ENCODE data around the gene KCNK6. TPM values are rescaled to one million over a fixed set of nuclear protein-coding genes. Genes with fewer than 3 reads are reported as not detected.
"Not testable (repeated sequence)": the region's sequence is repeated elsewhere in the genome, so short reads cannot be mapped to it uniquely, and the experiment has no call there.

KCNK6 gene
- total RNA-seq, 6 experiments from 2014 or later: 2.6 to 9.2 (median 2.9) TPM

DNA sequence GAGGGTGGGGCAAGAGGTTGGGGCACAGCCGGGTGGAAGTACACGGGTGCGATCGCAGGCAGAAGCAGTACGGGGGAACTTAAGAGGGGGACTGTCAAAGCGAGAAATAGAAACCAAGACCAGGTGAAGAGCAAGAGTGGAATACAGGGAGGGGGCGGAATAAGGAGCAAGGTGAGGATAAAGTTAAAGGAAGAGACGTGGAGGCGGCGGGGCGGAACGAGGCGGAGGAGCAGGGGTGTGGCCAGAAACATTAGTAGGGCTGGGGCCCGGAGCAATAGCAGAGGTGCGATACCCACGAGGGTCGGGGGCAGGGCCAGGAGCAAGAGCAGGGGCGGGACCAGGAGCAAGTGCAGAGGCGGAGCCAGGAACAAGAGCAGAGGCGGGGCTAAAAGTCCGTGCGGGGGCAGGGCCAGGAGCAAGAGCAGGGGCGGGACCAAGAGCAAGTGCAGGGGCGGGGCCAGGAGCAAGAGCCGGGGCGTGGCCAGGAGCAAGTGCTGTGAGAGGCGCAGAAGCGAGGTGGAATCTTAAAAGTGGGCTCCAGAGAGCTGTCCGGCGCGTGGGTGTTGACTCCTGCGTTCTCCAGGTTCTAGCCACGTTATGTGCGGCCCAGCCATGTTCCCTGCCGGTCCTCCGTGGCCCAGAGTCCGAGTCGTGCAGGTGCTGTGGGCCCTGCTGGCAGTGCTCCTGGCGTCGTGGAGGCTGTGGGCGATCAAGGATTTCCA lies 17.2 kb downstream of the KCNK6 start:
- peak; percentile 87 for DNase-seq
- H3K27me3 Mint-ChIP-seq (ENCODE audit: insufficient read depth): peaks cover 1% of the 10 kb centered on the region; the same call in 1 of the 2 replicates
- H3K36me3 Mint-ChIP-seq (ENCODE audit: low read depth): no peaks in the 10 kb centered on the region
- H3K4me3 Mint-ChIP-seq: peak overlapping the region; percentile 96
- peaks cover 17% of the 10 kb centered on the region for H3K4me1 Mint-ChIP-seq (ENCODE audit: low read depth)
- H3K9me3 Mint-ChIP-seq: no peaks in the 10 kb centered on the region
- TF ChIP-seq, protein P1, sequence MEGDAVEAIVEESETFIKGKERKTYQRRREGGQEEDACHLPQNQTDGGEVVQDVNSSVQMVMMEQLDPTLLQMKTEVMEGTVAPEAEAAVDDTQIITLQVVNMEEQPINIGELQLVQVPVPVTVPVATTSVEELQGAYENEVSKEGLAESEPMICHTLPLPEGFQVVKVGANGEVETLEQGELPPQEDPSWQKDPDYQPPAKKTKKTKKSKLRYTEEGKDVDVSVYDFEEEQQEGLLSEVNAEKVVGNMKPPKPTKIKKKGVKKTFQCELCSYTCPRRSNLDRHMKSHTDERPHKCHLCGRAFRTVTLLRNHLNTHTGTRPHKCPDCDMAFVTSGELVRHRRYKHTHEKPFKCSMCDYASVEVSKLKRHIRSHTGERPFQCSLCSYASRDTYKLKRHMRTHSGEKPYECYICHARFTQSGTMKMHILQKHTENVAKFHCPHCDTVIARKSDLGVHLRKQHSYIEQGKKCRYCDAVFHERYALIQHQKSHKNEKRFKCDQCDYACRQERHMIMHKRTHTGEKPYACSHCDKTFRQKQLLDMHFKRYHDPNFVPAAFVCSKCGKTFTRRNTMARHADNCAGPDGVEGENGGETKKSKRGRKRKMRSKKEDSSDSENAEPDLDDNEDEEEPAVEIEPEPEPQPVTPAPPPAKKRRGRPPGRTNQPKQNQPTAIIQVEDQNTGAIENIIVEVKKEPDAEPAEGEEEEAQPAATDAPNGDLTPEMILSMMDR (IDR thresholded peaks at IDR 0.05): no peak
- peak overlapping the region; percentile 95 for H3K27ac Mint-ChIP-seq

DNA sequence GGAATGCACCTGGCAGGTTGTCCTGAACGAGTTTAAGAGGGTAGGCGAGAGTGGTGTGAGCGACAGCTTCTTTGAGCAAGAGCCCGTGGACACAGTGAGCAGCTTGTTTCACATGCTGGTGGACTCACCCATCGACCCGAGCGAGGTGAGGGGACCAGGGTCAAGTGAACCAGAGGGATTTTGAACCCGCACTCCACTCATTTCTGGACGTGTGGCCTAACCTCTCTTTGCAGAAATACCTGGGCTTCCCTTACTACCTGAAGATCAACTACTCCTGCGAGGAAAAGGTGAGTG lies 17.7 kb downstream of the KCNK6 start:
- Mint-ChIP-seq H3K9me3 (no peaks in the 10 kb centered on the region), H3K27ac (no peak overlapping the region), H3K4me3 (peak overlapping the region; percentile 96), H3K4me1 (ENCODE audit: low read depth) (peaks cover 17% of the 10 kb centered on the region), H3K27me3 (ENCODE audit: insufficient read depth) (peaks cover 1% of the 10 kb centered on the region; the same call in 1 of the 2 replicates), H3K36me3 (ENCODE audit: low read depth) (no peaks in the 10 kb centered on the region)
- TF ChIP-seq, protein P1 (IDR thresholded peaks at IDR 0.05): no peak
- no peak for DNase-seq

DNA sequence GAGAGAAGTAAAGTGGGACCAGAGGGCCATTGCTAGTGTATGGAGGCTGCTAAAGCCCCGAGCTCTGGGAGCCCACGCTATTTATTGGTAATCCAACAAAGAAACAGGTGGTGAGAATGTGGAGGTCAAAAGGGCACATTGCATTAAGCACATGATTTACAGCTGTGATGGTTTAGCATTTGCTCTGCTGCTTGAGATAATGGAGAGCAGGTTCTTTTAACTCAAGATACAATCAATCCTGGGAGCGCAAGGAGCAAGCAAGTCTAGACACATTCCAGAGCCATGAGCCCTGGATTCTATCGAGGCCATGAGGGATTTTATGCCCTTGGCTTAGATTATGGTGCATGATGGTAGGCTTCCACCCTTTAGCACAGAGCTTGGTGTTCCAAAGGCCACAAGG lies 19.4 kb downstream of the KCNK6 start:
- H3K4me1 Mint-ChIP-seq (ENCODE audit: low read depth): peaks cover 17% of the 10 kb centered on the region
- H3K27ac Mint-ChIP-seq; H3K36me3 Mint-ChIP-seq (ENCODE audit: low read depth); DNase-seq; H3K4me3 Mint-ChIP-seq; H3K9me3 Mint-ChIP-seq; H3K27me3 Mint-ChIP-seq (ENCODE audit: insufficient read depth): not testable (repeated sequence)

DNA sequence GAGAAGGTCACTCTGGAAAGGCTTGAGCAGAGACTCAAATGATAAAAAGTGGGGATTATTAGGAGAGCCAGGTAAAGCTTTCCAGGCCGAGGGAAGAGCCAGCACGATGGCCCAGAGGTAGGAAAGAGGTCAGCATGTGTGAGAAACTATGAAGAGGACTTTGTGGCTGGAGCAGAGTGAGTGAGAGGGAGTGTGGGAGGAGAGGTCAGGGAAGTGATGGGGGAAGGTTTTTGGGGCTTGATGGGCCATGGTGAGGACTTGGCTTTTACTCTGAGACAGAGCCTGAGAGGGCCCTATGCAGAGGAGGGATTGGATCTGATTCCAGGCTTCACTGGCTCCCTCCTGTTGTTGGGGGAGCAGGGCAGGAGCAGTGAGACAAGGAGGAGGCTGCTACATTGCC lies 21.3 kb downstream of the KCNK6 start:
- H3K9me3 Mint-ChIP-seq: no peaks in the 10 kb centered on the region
- H3K27ac Mint-ChIP-seq: no peak overlapping the region
- TF ChIP-seq, protein P1 (IDR thresholded peaks at IDR 0.05): no peak
- H3K4me3 Mint-ChIP-seq: no peak overlapping the region
- DNase-seq: no peak
- H3K27me3 Mint-ChIP-seq (ENCODE audit: insufficient read depth): peaks cover 3% of the 10 kb centered on the region; the same call in 1 of the 2 replicates
- H3K4me1 Mint-ChIP-seq (ENCODE audit: low read depth): peaks cover 17% of the 10 kb centered on the region
- H3K36me3 Mint-ChIP-seq (ENCODE audit: low read depth): no peaks in the 10 kb centered on the region

DNA sequence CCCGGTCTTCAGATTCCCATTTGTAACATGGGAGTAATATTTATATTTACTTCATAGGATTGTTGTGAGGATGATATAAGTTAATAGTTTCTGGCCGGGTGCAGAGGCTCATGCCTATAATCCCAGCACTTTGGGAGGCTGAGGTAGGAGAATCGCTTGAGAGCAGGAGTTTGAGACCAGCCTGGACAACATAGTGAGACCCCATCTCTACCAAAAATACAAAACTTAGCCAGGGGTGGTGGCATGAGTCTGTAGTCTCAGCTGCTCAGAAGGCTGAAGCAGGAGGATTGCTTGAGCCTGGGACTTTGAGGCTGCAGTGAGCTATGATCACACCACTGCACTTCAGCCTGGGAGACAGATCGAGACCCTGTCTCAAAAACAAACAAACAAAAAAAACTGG lies 27.2 kb downstream of the KCNK6 start:
- Mint-ChIP-seq H3K4me1 (ENCODE audit: low read depth) (no peaks in the 10 kb centered on the region), H3K36me3 (ENCODE audit: low read depth) (no peaks in the 10 kb centered on the region), H3K9me3 (no peaks in the 10 kb centered on the region), H3K27me3 (ENCODE audit: insufficient read depth) (peaks cover 13% of the 10 kb centered on the region), H3K4me3 (no peak overlapping the region), H3K27ac (no peak overlapping the region)
- TF ChIP-seq, protein P1 (IDR thresholded peaks at IDR 0.05): no peak
- DNase-seq: no peak

DNA sequence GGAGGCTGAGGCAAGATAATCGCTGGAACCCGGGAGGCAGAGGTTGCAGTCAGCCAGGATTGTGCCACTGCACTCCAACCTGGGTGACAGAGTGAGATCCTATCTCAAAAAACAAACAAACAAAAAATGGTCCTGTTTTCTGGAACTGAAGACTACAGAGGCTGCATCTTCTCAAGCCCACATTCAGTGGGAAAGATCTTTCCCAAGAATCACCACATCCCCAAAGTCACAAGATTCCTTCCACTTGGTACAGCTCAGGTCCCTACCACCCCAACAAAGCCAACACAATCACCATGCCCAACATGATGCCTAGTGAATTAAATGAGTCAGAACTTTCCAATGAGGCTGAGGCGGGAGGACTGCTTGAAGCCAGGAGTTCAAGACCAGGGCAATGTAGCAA lies 31.2 kb downstream of the KCNK6 start:
- DNase-seq: no peak
- TF ChIP-seq, protein P1 (IDR thresholded peaks at IDR 0.05): no peak
- Mint-ChIP-seq H3K27me3 (ENCODE audit: insufficient read depth) (peaks cover 25% of the 10 kb centered on the region), H3K9me3 (no peaks in the 10 kb centered on the region), H3K4me3 (no peak overlapping the region), H3K27ac (no peak overlapping the region), H3K4me1 (ENCODE audit: low read depth) (no peaks in the 10 kb centered on the region), H3K36me3 (ENCODE audit: low read depth) (no peaks in the 10 kb centered on the region)
